ENCODE measurements around the gene SNAPC1.
"Not testable (repeated sequence)": the region's sequence is repeated elsewhere in the genome, so short reads cannot be mapped to it uniquely, and the experiment has no call there.

The SNAPC1 gene

DNA sequence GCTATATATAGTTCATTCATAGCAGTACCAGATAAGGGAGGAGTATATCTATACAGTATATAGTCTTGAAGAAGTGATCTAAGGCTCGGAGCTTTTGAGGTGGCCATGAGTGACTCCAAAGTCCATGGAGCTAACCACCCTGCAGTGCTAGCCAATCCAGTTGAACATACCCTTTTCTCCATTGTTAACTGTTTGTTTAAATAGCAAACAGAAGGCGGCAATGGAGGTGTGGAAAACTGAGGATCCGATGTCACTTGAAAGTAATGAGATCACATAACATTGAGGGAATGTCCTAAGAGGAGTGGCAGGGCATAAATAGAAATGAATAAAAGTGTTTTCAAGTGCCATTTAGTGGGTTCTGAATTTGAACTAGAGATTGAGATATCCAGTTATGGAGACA, 12.4 kb upstream of the SNAPC1 start:
- no peak for TF ChIP-seq CTCF (IDR thresholded peaks at IDR 0.05; ENCODE audit: borderline replicate concordance, insufficient read depth, low read depth, low read length)
- H3K4me3 ChIP-seq (ENCODE audit: low read depth, low read length) = peak overlapping the region; percentile 31

DNA sequence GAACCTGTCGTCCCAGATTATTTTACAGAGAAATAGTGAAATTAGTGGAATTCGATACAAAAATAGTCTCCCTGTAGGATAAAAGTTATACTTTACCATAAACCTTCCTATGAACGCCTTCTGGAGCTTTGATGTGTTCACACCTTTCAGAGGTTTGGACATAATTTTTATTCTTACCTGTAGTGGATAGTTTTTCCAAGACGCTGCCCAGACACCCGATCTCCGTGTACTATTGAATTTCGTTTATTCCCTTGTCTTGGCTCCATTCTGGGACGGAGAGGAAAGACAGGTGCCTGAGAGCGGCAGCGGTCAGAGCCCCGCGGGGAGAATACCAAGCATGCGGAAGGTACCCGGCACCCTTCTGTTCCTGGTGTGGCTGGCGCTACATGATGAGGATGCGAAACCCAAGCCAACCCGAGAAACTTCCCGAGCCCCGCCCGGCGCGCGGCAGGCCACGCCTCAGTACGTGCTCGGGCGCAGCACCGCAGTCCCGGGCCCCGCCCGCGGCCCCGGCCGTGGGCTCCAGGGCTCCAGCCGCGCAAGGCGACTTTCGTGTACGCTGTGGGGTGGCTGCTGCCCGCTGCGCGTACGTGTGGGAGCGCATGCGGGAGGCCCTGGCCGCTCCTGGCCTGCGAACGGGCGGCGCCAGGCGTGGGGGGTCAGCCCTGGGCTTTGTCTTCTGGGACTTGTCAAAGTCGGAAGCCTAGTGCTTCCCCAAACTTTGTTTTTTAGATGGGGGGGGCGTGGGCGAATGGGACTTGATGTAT, 11.3 kb upstream of the SNAPC1 start:
- peak overlapping the region; percentile 59 for H3K4me3 ChIP-seq (ENCODE audit: low read depth, low read length)

DNA sequence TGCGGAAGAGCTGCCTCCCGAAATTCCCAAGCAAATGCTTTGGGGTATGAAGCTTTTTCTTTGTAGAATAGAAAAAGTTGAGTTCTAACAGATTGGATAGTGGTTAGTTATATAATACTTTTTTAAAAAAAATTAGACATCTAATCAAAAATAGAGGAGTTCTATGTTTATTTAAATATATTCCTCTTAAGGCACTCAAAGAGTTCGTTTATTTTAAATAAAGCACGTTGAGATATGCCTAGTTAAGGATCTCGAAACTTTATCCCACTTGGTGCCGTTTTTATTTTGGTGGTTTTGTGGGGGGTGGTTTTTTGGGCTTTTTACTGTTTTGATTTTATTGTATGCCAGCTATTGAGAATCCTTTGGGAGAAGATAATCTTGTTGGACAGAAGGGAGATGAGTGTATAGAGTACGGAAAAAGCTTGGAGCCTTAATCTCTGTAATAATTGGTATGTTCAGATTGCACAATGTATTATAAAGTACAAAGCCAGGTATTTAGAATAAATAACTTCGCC, 10.7 kb upstream of the SNAPC1 start:
- peak overlapping the region; percentile 59 for H3K4me3 ChIP-seq (ENCODE audit: low read depth, low read length)
- no peak for TF ChIP-seq CTCF (IDR thresholded peaks at IDR 0.05; ENCODE audit: borderline replicate concordance, insufficient read depth, low read depth, low read length)

More for the DNA sequence above, 11.3 kb upstream of the SNAPC1 start:
- TF ChIP-seq CTCF (IDR thresholded peaks at IDR 0.05; ENCODE audit: borderline replicate concordance, insufficient read depth, low read depth, low read length) = no peak

- no peak overlapping the region for H3K4me3 ChIP-seq (ENCODE audit: low read depth, low read length)
- no peak for TF ChIP-seq CTCF (IDR thresholded peaks at IDR 0.05; ENCODE audit: borderline replicate concordance, insufficient read depth, low read depth, low read length)
These were observed 9.6 kb upstream of the SNAPC1 start for GRCh38 chr14:61752626-61753025.

- 0 out of 2 replicates have a peak, but pooled peaks have one; percentile 16 for TF ChIP-seq CTCF (IDR thresholded peaks at IDR 0.05; ENCODE audit: borderline replicate concordance, insufficient read depth, low read depth, low read length)
- no peak overlapping the region for H3K4me3 ChIP-seq (ENCODE audit: low read depth, low read length)
These were observed 8.6 kb upstream of the SNAPC1 start for GRCh38 chr14:61753631-61754030.

DNA sequence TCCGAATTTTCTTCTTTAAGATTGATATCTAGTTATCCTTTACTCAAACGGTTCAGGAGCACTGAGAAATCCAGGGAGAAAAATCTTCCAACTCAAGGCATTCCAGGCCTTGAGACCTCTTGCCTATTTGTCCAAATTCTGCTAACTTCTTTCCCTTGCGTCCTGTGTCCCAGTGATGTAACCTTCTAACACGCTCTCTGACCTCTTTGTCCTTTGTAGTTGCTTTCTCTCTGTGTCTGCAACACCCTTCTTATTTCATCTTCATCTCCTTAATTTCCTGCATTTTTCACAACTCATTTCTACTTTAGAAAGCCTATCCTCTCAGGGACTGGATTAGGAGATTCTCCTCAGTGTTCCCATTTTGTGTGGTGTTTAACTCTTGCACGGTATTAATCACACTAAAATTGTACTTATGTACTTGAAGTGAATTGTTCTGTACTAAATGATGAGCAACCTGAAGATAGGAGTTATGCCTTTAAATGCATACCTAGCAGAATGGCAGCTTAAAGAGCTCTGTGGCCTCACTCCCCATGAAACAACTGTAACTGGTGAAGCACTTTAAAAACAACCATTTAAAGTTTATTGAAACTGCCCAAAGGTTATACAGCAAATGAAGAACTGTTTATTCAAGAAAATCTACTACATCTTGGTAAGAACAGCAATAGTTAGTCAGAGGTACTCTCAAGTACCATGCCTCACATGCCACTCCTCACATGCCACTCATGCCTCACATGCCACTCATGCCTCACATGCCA, 7.4 kb upstream of the SNAPC1 start:
- no peak for TF ChIP-seq CTCF (IDR thresholded peaks at IDR 0.05; ENCODE audit: borderline replicate concordance, insufficient read depth, low read depth, low read length)
- no peak overlapping the region for H3K4me3 ChIP-seq (ENCODE audit: low read depth, low read length)

DNA sequence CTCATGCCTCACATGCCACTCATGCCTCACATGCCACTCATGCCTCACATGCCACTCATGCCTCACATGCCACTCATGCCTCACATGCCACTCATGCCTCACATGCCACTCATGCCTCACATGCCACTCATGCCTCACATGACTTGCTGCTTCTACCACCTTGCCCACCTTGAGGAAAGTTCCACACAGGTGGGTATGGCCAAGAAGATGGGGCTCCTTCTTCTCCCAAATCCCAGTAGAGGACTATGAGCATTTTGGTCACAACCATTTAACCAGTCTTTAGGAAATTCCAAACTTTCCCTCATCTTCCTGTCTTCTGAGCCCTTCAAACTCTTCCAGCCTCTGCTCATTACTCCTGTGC, 6.9 kb upstream of the SNAPC1 start:
- H3K4me3 ChIP-seq (ENCODE audit: low read depth, low read length) = not testable (repeated sequence)
